ENCODE data around the gene MPZL1. TPM values are rescaled to one million over a fixed set of nuclear protein-coding genes. Genes with fewer than 3 reads are reported as not detected.

The MPZL1 gene
- total RNA-seq, 4 donors from 2014 or later, result 23.1 to 87.7 (median 66.6) TPM

GRCh38 chr1:167723707-167724323 is 2.0 kb downstream of the MPZL1 start:
- no peak for DNase-seq
- no peaks in the 10 kb centered on the region for H3K9me3 ChIP-seq
- H3K4me1 ChIP-seq, result peaks cover 0 to 15% (median 6%) of the 10 kb centered on the region in 4 donors
- H3K36me3 ChIP-seq, result no peaks in the 10 kb centered on the region
- H3K27me3 ChIP-seq, result no peaks in the 10 kb centered on the region
- no peak for TF ChIP-seq POLR2A (IDR thresholded peaks at IDR 0.05)
- TF ChIP-seq CTCF (IDR thresholded peaks at IDR 0.05), result no peak
- H3K4me3 ChIP-seq, result peak overlapping the region in 1 of 4 donors; percentile 89
- peak overlapping the region in 1 of 4 donors; percentile 11 for H3K27ac ChIP-seq

GRCh38 chr1:167726008-167726407 is 4.2 kb downstream of the MPZL1 start:
- H3K27ac ChIP-seq, result no peak overlapping the region

GRCh38 chr1:167728818-167729410 is 7.1 kb downstream of the MPZL1 start:
- Histone ChIP-seq H3K27me3 (no peaks in the 10 kb centered on the region), H3K9me3 (no peaks in the 10 kb centered on the region), H3K4me1 (peaks cover 0 to 13% (median 0%) of the 10 kb centered on the region in 4 donors), H3K27ac (no peak overlapping the region), H3K36me3 (peaks cover 0 to 5% (median 0%) of the 10 kb centered on the region in 3 donors), H3K4me3 (no peak overlapping the region)
- DNase-seq, result no peak
- TF ChIP-seq POLR2A (IDR thresholded peaks at IDR 0.05), result no peak
- TF ChIP-seq CTCF (IDR thresholded peaks at IDR 0.05), result no peak

More at GRCh38 chr1:167726008-167726407, 4.2 kb downstream of the MPZL1 start:
- peaks cover 0 to 15% (median 4%) of the 10 kb centered on the region in 4 donors for H3K4me1 ChIP-seq
- peaks cover 0 to 5% (median 0%) of the 10 kb centered on the region in 3 donors for H3K36me3 ChIP-seq
- no peak overlapping the region for H3K4me3 ChIP-seq
- no peaks in the 10 kb centered on the region for H3K27me3 ChIP-seq
- no peak for DNase-seq
- H3K9me3 ChIP-seq, result no peaks in the 10 kb centered on the region
- no peak for TF ChIP-seq CTCF (IDR thresholded peaks at IDR 0.05)
- TF ChIP-seq POLR2A (IDR thresholded peaks at IDR 0.05), result no peak

GRCh38 chr1:167734227-167734626 is 12.4 kb downstream of the MPZL1 start:
- Histone ChIP-seq H3K27ac (no peak overlapping the region), H3K27me3 (no peaks in the 10 kb centered on the region), H3K4me3 (no peak overlapping the region), H3K36me3 (peaks cover 0 to 5% (median 0%) of the 10 kb centered on the region in 3 donors), H3K4me1 (peaks cover 0 to 12% (median 1%) of the 10 kb centered on the region in 4 donors), H3K9me3 (no peaks in the 10 kb centered on the region)
- no peak for TF ChIP-seq POLR2A (IDR thresholded peaks at IDR 0.05)
- TF ChIP-seq CTCF (IDR thresholded peaks at IDR 0.05), result no peak
- no peak for DNase-seq

- no peak for TF ChIP-seq CTCF (IDR thresholded peaks at IDR 0.05)
- TF ChIP-seq POLR2A (IDR thresholded peaks at IDR 0.05), result no peak
- H3K27ac ChIP-seq, result no peak overlapping the region
- H3K4me3 ChIP-seq, result no peak overlapping the region
- no peaks in the 10 kb centered on the region for H3K27me3 ChIP-seq
- no peak for DNase-seq
- H3K4me1 ChIP-seq, result peaks cover 0 to 18% (median 1%) of the 10 kb centered on the region in 4 donors
- H3K36me3 ChIP-seq, result peaks cover 0 to 5% (median 0%) of the 10 kb centered on the region in 3 donors
- no peaks in the 10 kb centered on the region for H3K9me3 ChIP-seq
Measured at GRCh38 chr1:167734841-167735240, 13.1 kb downstream of the MPZL1 start.
